Activated T-helper 17 cell treated with anti-CD3 and anti-CD28 coated beads, Interleukin-2, amount 50 U/mL, for 72 hours (primary cell): ENCODE results near the gene APLP1. TPM values are rescaled to one million over a fixed set of nuclear protein-coding genes. Genes with fewer than 3 reads are reported as not detected.
"Not testable (repeated sequence)": the region's sequence is repeated elsewhere in the genome, so short reads cannot be mapped to it uniquely, and the experiment has no call there.

Experiments
- ATAC-seq: fragments of 150-1000 bp; cut with Tn5 transposase; replicated peaks from 2 replicates; pipeline ENCODE4 v1.10.0; 2021; ENCODE audit warnings: mild to moderate bottlenecking, moderate library complexity
- H3K27ac Mint-ChIP-seq: one replicate; pipeline ENCODE4 v1.8.0; 2022; ENCODE audit warnings: mixed read lengths
- H3K27me3 Mint-ChIP-seq: one replicate; pipeline ENCODE4 v1.8.0; 2022; ENCODE audit warnings: mixed read lengths
- H3K36me3 Mint-ChIP-seq: one replicate; pipeline ENCODE4 v1.8.0; 2022; ENCODE audit warnings: low read depth, mild to moderate bottlenecking, mixed read lengths
- H3K4me1 Mint-ChIP-seq: one replicate; pipeline ENCODE4 v1.8.0; 2022; ENCODE audit warnings: mixed read lengths
- H3K4me3 Mint-ChIP-seq: one replicate; pipeline ENCODE4 v1.8.0; 2022; ENCODE audit warnings: mild to moderate bottlenecking, mixed read lengths
- H3K9me3 Mint-ChIP-seq: one replicate; pipeline ENCODE4 v1.8.0; 2022; ENCODE audit warnings: mixed read lengths
- total RNA-seq, 2 donors: library from RNA; stranded (reverse); gene quantifications; one replicate each; pipeline ENCODE4 v1.2.3, GENCODE V29; 2022

The APLP1 gene
- 1 to 10 TPM; 2.3 to 2.6 TPM for total RNA-seq

- ATAC-seq = peak; percentile 77
- peaks cover 27% of the 10 kb centered on the region for H3K27me3 Mint-ChIP-seq
Observed at GRCh38 chr19:35868172-35868822, at the start of gene APLP1. Gene APLP1 (plus strand): TSS chr19:35868574. CDS start chr19:35868637, 63 bp downstream.

DNA sequence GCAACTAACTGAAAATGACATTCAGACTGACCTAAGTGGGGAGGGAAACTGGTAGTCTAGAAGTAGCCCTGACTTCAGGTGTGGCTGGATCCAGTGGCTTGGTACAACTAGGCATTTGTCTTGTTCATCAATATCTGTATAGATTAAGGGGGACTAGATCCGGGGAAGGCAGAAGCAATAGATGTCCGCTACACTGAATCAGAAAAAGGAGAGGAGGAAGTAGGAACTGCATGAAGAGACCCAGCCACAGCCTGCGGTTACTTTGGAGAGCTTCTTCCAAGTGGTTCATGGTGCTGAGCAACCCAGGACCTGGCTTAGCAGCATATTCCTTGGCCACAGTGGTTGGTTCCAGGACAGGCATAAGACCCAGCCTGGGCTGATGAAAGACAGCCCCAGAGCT, 45.8 kb upstream of the APLP1 start:
- H3K27ac Mint-ChIP-seq = no peak overlapping the region
- ATAC-seq = no peak
- no peaks in the 10 kb centered on the region for H3K36me3 Mint-ChIP-seq

More at GRCh38 chr19:35868172-35868822, at the start of gene APLP1:
- Mint-ChIP-seq H3K36me3 (peaks cover 6% of the 10 kb centered on the region), H3K4me3 (peak within 1 kb of the TSS; percentile 80), H3K4me1 (peaks cover 14% of the 10 kb centered on the region), H3K27ac (no peak within 1 kb of the TSS), H3K9me3 (no peaks in the 10 kb centered on the region)

DNA sequence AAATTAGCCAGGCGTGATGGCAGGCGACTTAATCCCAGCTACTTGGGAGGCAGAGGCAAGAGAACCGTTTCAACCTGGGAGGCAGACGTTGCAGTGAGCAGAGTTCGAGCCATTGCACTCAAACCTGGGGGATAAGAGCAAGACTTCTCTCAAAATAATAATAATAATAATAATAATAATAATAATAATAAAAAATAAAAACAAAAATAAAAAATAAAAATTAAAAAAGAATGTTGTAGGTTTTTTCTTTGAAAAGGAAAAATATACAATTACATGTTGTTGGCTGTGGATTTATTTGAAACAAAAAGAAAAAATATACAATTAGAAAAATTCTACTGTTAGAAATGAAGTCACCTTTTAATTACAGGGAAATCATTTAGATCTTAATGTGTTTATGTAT, 44.2 kb upstream of the APLP1 start:
- Mint-ChIP-seq H3K27ac (no peak overlapping the region), H3K27me3 (peaks cover 14% of the 10 kb centered on the region), H3K9me3 (no peaks in the 10 kb centered on the region), H3K36me3 (no peaks in the 10 kb centered on the region), H3K4me1 (no peaks in the 10 kb centered on the region), H3K4me3 (no peak overlapping the region)
- no peak for ATAC-seq

More for the DNA sequence above, 45.8 kb upstream of the APLP1 start:
- Mint-ChIP-seq H3K27me3 (peaks cover 13% of the 10 kb centered on the region), H3K9me3 (no peaks in the 10 kb centered on the region), H3K4me3 (no peak overlapping the region), H3K4me1 (no peaks in the 10 kb centered on the region)

GRCh38 chr19:35828692-35829301, 39.6 kb upstream of the APLP1 start:
- no peaks in the 10 kb centered on the region for H3K4me1 Mint-ChIP-seq
- H3K9me3 Mint-ChIP-seq = no peaks in the 10 kb centered on the region
- H3K36me3 Mint-ChIP-seq = no peaks in the 10 kb centered on the region
- peaks cover 28% of the 10 kb centered on the region for H3K27me3 Mint-ChIP-seq
- H3K4me3 Mint-ChIP-seq = no peak overlapping the region
- ATAC-seq = peak; percentile 39
- no peak overlapping the region for H3K27ac Mint-ChIP-seq

DNA sequence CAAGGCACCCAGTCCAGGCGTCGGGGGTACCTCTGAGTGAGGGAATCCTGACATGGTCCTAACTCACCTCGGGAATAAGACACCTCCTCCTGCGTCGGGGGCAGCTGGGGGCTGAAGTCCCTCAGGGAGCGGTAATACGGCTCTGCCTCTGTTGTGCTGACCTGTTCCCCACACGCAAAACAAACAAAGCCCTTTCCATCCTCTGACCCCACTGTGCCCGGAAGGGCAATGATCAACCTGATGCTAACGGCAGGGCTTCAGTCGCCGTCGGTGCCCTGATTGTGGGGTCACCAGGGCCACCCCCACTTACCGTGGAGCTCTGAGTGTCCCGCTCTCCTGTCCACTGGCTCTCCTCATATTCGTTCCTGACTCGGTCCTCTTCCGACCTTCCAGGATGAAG, 37.4 kb upstream of the APLP1 start:
- no peaks in the 10 kb centered on the region for H3K9me3 Mint-ChIP-seq
- no peak overlapping the region for H3K27ac Mint-ChIP-seq
- no peak overlapping the region for H3K4me3 Mint-ChIP-seq
- H3K36me3 Mint-ChIP-seq = no peaks in the 10 kb centered on the region
- H3K27me3 Mint-ChIP-seq = peaks cover 37% of the 10 kb centered on the region
- no peak for ATAC-seq
- no peaks in the 10 kb centered on the region for H3K4me1 Mint-ChIP-seq

GRCh38 chr19:35832054-35832453, 36.3 kb upstream of the APLP1 start:
- peaks cover 39% of the 10 kb centered on the region for H3K27me3 Mint-ChIP-seq
- H3K4me1 Mint-ChIP-seq = no peaks in the 10 kb centered on the region
- no peaks in the 10 kb centered on the region for H3K36me3 Mint-ChIP-seq
- H3K9me3 Mint-ChIP-seq = no peaks in the 10 kb centered on the region
- H3K27ac Mint-ChIP-seq = no peak overlapping the region
- ATAC-seq = no peak
- no peak overlapping the region for H3K4me3 Mint-ChIP-seq

- no peak for ATAC-seq
- Mint-ChIP-seq H3K9me3 (no peaks in the 10 kb centered on the region), H3K27ac (no peak overlapping the region), H3K27me3 (peaks cover 38% of the 10 kb centered on the region), H3K36me3 (no peaks in the 10 kb centered on the region), H3K4me1 (no peaks in the 10 kb centered on the region), H3K4me3 (no peak overlapping the region)
Observed at GRCh38 chr19:35833972-35834371, 34.4 kb upstream of the APLP1 start.

- H3K4me1 Mint-ChIP-seq, ATAC-seq, H3K4me3 Mint-ChIP-seq, H3K27ac Mint-ChIP-seq, H3K9me3 Mint-ChIP-seq, H3K36me3 Mint-ChIP-seq: not testable (repeated sequence)
- H3K27me3 Mint-ChIP-seq = peaks cover 32% of the 10 kb centered on the region
Observed at GRCh38 chr19:35836096-35836495, 32.3 kb upstream of the APLP1 start.

DNA sequence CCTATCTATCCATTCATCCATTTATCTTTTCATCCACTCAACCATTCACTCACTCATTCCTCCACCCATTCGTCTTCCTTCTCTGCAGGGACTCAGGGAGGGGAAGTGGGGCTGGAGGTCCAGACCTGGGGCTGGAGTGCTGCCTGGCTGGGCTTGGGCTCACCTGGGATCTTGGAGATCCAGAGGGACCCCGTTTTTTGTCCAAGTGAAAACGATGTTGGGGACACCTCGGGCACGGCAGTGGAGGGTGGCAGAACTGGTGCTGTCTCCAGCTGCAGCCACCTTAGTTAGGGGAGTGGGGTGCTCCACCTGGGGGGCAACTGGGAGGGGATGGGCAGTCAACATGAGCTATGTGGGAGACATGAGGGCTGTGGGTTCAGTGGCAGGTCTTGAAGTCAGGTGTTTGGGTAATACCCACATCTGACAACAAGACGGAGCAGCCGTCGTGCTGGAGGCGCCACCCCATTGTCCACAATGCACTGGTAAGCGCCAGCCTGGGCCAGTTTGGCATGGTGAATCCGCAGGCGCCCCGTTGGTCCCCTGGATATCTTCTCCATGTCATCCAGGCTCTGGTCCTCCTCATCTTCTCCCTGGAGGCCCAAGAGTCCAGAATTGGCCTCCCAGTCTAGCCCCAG, 26.3 kb upstream of the APLP1 start:
- no peak for ATAC-seq
- no peaks in the 10 kb centered on the region for H3K9me3 Mint-ChIP-seq
- H3K4me3 Mint-ChIP-seq = no peak overlapping the region
- H3K4me1 Mint-ChIP-seq = peaks cover 12% of the 10 kb centered on the region
- H3K27ac Mint-ChIP-seq = no peak overlapping the region
- H3K36me3 Mint-ChIP-seq = no peaks in the 10 kb centered on the region
- H3K27me3 Mint-ChIP-seq = peaks cover 45% of the 10 kb centered on the region

GRCh38 chr19:35842666-35843272, 25.6 kb upstream of the APLP1 start:
- H3K4me1 Mint-ChIP-seq = peaks cover 12% of the 10 kb centered on the region
- ATAC-seq = no peak
- H3K4me3 Mint-ChIP-seq = no peak overlapping the region

GRCh38 chr19:35843676-35844481, 24.5 kb upstream of the APLP1 start:
- H3K36me3 Mint-ChIP-seq = no peaks in the 10 kb centered on the region
- H3K27ac Mint-ChIP-seq = no peak overlapping the region
- H3K4me3 Mint-ChIP-seq = peak overlapping the region; percentile 75
- ATAC-seq = peak; percentile 26
- H3K4me1 Mint-ChIP-seq = peaks cover 12% of the 10 kb centered on the region
- no peaks in the 10 kb centered on the region for H3K9me3 Mint-ChIP-seq
- H3K27me3 Mint-ChIP-seq = peaks cover 45% of the 10 kb centered on the region

More at GRCh38 chr19:35842666-35843272, 25.6 kb upstream of the APLP1 start:
- H3K36me3 Mint-ChIP-seq = no peaks in the 10 kb centered on the region
- H3K27ac Mint-ChIP-seq = no peak overlapping the region
- peaks cover 42% of the 10 kb centered on the region for H3K27me3 Mint-ChIP-seq
- H3K9me3 Mint-ChIP-seq = no peaks in the 10 kb centered on the region

GRCh38 chr19:35844482-35845214, 23.7 kb upstream of the APLP1 start:
- Mint-ChIP-seq H3K27ac (no peak overlapping the region), H3K4me1 (peaks cover 12% of the 10 kb centered on the region), H3K27me3 (peaks cover 48% of the 10 kb centered on the region), H3K36me3 (no peaks in the 10 kb centered on the region), H3K9me3 (no peaks in the 10 kb centered on the region), H3K4me3 (peak overlapping the region; percentile 75)
- ATAC-seq = no peak

DNA sequence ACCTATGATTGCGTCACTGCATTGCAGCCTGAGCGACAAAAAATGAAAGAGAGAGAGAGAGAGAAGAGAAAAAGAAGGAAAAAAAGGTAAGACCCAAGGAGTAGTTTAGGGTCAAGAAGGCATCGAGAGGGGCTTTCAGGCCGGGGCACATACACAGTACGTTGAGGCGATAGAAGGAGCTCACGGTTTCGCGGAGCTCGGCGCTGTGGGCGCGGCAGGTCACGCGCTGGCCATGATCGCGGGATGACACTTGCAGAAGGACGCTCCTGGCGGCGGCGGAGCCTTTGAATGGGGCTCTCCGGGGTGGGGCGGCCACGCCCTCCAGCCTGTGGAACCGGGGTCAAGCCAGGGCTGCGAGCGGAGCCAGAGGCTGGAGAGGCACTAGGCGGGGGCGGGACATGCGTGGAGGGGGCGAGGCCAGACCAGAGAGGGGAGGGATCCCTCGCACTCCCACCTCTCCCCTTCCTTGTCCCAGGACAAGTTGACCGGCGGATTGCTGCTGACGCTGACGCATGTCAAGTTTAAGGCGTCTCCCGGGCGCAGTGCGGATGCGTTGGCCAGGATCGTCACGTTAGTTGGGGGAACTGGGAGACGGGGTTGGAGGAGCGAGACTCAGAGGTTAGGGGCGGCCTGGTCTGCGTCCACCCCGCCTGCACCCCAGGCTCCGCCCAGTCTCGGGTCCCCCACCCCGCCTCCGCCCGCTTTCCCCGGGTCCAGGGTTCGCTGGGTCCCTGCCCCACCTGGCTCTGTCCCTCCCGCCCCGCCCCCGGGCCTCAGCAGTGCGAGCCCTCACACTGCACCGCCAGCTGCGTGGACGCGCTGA, 22.9 kb upstream of the APLP1 start:
- Mint-ChIP-seq H3K9me3 (no peaks in the 10 kb centered on the region), H3K27ac (no peak overlapping the region), H3K4me3 (peak overlapping the region; percentile 75), H3K4me1 (peaks cover 12% of the 10 kb centered on the region), H3K27me3 (peaks cover 48% of the 10 kb centered on the region), H3K36me3 (no peaks in the 10 kb centered on the region)
- peak; percentile 40 for ATAC-seq
